Neural crest cell (in vitro differentiated cells): ENCODE results near the gene FBRSL1. TPM values are rescaled to one million over a fixed set of nuclear protein-coding genes. Genes with fewer than 3 reads are reported as not detected.

Experiments used
- DNase-seq: peaks from one replicate; pipeline ENCODE4 v3.0.0; 2021; ENCODE audit warnings: low read depth, mixed read lengths, low spot score
- H3K27ac Mint-ChIP-seq: one replicate; pipeline ENCODE4 v1.8.0; 2021; ENCODE audit warnings: mild to moderate bottlenecking, mixed read lengths; ENCODE audit not compliant: unreplicated experiment
- H3K27me3 Mint-ChIP-seq: 2 replicates; pipeline ENCODE4 v1.8.0; 2021; ENCODE audit warnings: low read depth, mild to moderate bottlenecking, mixed read lengths
- H3K36me3 Mint-ChIP-seq: 2 replicates; pipeline ENCODE4 v1.8.0; 2021; ENCODE audit warnings: low read depth, mild to moderate bottlenecking, mixed read lengths
- H3K4me1 Mint-ChIP-seq: 2 replicates; pipeline ENCODE4 v1.8.0; 2021; ENCODE audit warnings: mixed read lengths
- H3K4me3 Mint-ChIP-seq: one replicate; pipeline ENCODE4 v1.8.0; 2021; ENCODE audit warnings: mild to moderate bottlenecking, mixed read lengths
- H3K9me3 Mint-ChIP-seq: 2 replicates; pipeline ENCODE4 v1.8.0; 2021; ENCODE audit warnings: mixed read lengths
- total RNA-seq: library from RNA; stranded (reverse); gene quantifications from 2 replicates; pipeline ENCODE4 v1.2.1, GENCODE V29; 2021
- TF ChIP-seq, protein P1 (sequence below): fragments of 200-600 bp; sonication (generic); conservative IDR thresholded peaks from 2 replicates; pipeline ENCODE4 v1.5.0; 2021; ENCODE audit warnings: antibody characterized with exemption, mild to moderate bottlenecking

FBRSL1 gene
- total RNA-seq, 1 donor from 2014 or later = 118 TPM

DNA sequence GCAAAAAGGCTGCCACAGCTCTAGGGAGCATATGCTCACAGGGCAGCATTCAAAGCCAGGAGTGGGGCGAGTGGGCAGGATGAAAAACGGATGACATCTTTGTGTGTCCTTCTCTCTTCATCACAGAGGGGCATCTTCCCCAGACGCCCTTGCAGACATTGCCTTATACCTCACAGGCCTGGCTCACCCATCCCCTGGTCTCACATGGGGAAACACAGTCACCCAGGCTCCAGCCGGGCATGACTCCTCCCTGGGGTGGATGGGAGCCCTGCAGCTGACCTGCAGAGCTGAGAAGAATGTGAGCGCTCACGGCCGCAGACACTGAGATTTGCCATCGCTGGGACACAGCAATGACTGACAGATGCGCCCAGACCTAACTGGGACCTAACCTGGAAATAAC lies 7.2 kb upstream of the FBRSL1 start:
- H3K36me3 Mint-ChIP-seq = no peaks in the 10 kb centered on the region
- H3K4me3 Mint-ChIP-seq = no peak overlapping the region
- H3K4me1 Mint-ChIP-seq = peaks cover 2% of the 10 kb centered on the region
- H3K9me3 Mint-ChIP-seq = no peaks in the 10 kb centered on the region
- TF ChIP-seq, protein P1, sequence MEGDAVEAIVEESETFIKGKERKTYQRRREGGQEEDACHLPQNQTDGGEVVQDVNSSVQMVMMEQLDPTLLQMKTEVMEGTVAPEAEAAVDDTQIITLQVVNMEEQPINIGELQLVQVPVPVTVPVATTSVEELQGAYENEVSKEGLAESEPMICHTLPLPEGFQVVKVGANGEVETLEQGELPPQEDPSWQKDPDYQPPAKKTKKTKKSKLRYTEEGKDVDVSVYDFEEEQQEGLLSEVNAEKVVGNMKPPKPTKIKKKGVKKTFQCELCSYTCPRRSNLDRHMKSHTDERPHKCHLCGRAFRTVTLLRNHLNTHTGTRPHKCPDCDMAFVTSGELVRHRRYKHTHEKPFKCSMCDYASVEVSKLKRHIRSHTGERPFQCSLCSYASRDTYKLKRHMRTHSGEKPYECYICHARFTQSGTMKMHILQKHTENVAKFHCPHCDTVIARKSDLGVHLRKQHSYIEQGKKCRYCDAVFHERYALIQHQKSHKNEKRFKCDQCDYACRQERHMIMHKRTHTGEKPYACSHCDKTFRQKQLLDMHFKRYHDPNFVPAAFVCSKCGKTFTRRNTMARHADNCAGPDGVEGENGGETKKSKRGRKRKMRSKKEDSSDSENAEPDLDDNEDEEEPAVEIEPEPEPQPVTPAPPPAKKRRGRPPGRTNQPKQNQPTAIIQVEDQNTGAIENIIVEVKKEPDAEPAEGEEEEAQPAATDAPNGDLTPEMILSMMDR = no peak
- H3K27ac Mint-ChIP-seq = no peak overlapping the region
- DNase-seq = no peak
- peaks cover 33% of the 10 kb centered on the region for H3K27me3 Mint-ChIP-seq

DNA sequence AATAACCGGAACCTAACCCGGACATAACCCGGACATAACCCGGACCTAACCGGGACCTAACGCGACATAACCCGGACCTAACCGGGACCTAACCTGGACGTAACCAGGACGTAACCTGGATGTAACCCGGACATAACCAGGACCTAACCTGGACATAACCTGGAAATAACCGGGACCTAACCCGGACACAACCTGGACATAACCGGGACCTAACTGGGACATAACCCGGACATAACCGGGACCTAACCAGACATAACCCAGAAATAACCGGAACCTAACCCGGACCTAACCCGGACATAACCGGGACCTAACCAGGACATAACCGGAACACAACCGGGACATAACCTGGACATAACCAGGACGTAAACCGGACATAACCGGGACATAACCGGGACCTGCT lies 6.7 kb upstream of the FBRSL1 start:
- Mint-ChIP-seq H3K9me3 (no peaks in the 10 kb centered on the region), H3K36me3 (no peaks in the 10 kb centered on the region), H3K4me3 (no peak overlapping the region), H3K27me3 (peaks cover 37% of the 10 kb centered on the region), H3K4me1 (peaks cover 4% of the 10 kb centered on the region), H3K27ac (no peak overlapping the region)
- TF ChIP-seq, protein P1 = no peak
- DNase-seq = no peak

DNA sequence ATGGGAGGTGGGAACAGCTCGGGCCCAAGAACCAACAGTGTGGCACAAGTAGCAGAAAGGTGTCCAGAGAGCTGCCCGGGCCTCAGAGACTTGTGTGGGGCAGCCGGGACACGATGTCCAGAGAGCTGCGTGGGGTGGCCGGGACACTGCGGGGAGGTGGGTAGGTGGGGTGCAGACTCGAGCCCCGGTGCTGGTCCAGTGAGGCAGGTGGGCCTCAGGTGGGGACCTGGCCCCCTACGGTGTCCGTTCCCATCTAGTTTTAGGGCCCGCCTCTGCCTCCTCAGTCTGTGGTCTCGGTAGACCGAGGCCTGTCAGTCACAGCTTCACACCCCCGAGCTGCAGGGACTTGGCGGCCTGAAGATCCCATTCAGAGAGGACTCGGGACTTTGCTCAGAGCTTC lies 6.3 kb upstream of the FBRSL1 start:
- no peaks in the 10 kb centered on the region for H3K36me3 Mint-ChIP-seq
- H3K27ac Mint-ChIP-seq = no peak overlapping the region
- TF ChIP-seq, protein P1 = no peak
- H3K4me1 Mint-ChIP-seq = peaks cover 4% of the 10 kb centered on the region
- H3K27me3 Mint-ChIP-seq = peaks cover 40% of the 10 kb centered on the region
- H3K9me3 Mint-ChIP-seq = no peaks in the 10 kb centered on the region
- no peak for DNase-seq
- H3K4me3 Mint-ChIP-seq = no peak overlapping the region

DNA sequence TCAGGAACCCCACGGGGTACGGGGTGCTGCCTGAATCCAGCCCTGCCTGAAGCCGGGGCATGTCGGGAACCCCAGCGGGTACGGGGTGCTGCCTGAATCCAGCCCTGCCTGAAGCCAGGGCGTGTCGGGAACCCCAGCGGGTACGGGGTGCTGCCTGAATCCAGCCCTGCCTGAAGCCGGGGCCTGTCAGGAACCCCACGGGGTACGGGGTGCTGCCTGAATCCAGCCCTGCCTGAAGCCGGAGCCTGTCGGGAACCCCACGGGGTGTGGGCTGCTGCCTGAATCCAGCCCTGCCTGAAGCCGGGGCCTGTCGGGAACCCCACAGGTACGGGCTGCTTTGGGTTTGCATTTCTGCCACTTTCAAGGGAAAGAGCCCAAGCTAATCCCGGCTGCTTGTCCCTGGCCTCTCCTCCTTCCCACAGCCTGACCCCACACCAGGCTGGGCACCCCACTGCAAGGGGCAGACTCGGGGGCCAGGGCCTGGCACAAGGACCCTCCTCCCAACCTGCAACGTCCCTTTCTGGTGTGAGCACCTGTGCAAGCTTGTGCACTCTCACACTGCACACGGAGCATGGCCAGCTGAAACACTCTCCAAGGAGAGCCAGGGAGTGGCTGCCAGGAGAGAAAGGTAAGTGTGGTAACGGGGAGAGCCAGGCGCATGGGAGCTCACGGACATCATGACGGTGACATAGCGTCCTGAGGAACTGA lies 5.6 kb upstream of the FBRSL1 start:
- DNase-seq = no peak
- H3K9me3 Mint-ChIP-seq = no peaks in the 10 kb centered on the region
- H3K36me3 Mint-ChIP-seq = no peaks in the 10 kb centered on the region
- peaks cover 43% of the 10 kb centered on the region for H3K27me3 Mint-ChIP-seq
- TF ChIP-seq, protein P1 = no peak
- no peak overlapping the region for H3K27ac Mint-ChIP-seq
- peaks cover 8% of the 10 kb centered on the region for H3K4me1 Mint-ChIP-seq
- no peak overlapping the region for H3K4me3 Mint-ChIP-seq

DNA sequence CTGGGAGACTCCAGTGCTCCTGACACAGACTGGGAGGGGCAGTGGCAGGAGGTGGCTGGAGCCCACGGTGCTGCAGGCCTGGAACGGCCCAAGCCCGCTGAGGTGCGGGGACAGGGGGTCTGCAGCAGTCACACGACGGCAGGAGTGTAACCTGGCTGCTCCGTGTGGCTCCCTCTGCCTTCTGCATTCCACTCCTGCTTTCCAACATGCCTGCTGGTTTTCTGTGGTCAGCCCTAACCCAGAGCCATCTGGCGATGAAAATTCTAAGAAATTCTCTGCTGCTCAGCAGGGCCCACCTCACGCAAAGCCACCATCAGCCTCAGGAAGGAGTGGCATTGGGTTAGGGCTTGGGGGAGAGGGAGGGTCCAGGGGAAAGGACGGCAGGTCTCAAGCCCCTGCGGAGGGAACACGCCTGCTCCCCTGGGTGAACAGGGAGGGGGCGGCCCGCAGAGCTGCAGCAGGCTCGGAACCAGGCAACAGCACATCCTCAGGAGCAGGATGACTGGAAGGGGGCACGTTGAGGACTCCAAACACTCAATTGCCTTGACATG lies 5.0 kb upstream of the FBRSL1 start:
- Mint-ChIP-seq H3K36me3 (no peaks in the 10 kb centered on the region), H3K27me3 (peaks cover 40% of the 10 kb centered on the region), H3K9me3 (no peaks in the 10 kb centered on the region), H3K4me3 (no peak overlapping the region), H3K4me1 (peaks cover 8% of the 10 kb centered on the region), H3K27ac (no peak overlapping the region)
- DNase-seq = no peak
- TF ChIP-seq, protein P1 = no peak
